Measurements from ENCODE around the gene NME3. TPM values are rescaled to one million over a fixed set of nuclear protein-coding genes. Genes with fewer than 3 reads are reported as not detected.

Gene NME3
- polyA plus RNA-seq, 1 donor = 19.5 TPM

DNA sequence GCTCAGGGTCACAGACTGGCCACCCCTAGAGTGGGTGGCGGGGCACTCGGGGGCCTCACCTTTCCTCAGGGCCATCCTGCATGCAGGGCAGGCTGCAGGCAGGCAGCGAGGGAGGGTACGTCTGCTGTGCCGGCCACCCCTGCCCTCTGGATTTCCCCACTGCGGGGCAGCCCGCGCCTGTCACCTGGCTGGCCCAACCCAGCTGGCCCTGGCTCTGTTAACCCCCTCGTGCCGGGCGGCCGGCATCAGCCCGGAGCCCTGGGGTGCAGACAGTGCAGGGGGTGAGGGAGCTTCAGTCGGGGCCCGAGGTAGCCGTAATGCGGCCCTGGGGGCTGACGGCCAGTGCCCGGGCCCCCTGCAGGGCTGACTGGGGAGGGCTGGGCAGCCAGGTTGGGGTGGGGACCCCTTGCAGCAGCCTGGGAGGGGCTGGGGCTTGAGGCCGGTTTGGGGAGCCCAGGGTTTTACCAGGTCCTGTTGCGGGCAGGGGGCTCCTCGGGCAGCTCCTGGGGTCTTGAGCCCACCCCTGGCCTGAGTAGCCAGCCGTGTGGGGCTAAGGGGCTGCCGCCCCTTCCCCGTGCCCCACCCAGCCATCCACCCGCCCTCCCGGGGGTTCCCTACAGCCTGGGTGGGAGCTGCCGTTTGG is 22.4 kb upstream of the NME3 start, which contains the start of gene IGFALS:
IGFALS (minus strand) TSS at position 128 of the 643 bp plus-strand sequence; CDS start at position 75, 53 bp downstream.
- DNase-seq (ENCODE audit: low read depth) = no peak

DNA sequence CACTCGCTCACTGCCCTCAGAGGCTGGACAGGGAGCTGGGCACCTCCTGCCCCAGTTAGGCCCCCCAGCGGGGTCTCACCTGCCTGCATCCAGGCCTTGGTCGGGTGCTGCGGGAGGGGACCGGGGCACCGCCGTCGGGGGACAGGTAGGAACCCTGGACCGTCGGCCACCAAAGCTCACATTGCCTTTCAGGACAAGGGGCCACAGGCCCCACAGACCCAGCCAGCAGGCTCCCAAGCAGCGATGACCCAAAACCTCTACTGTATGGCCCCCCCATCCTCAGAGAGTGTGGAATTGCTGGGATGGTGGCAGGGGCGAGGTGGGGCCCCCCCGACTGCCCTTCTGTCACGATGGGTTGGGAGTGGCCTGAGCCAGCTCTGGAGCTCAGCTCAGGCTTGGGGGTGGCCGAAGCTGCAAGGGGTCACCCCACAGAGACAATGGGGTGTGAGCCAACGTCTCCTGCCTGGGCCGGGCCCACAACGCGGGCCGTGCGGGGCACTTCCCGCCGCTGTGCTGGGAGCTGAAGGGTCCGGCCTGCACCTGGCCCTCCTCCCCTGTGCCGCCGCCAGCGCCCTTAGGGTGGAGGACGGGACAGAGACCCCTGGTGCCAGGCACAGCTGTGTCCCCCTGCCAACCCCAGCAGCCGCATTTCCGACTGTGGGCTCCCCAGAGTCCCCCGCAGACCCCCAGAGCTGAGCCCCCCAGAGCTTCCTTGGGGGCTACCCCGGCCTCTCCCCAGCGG is 21.7 kb upstream of the NME3 start:
- DNase-seq (ENCODE audit: low read depth) = no peak

- DNase-seq (ENCODE audit: low read depth) = no peak
Observed at GRCh38 chr16:1791943-1792812, 20.8 kb upstream of the NME3 start.

GRCh38 chr16:1791256-1791942 is 20.1 kb upstream of the NME3 start:
- no peak for DNase-seq (ENCODE audit: low read depth)

DNA sequence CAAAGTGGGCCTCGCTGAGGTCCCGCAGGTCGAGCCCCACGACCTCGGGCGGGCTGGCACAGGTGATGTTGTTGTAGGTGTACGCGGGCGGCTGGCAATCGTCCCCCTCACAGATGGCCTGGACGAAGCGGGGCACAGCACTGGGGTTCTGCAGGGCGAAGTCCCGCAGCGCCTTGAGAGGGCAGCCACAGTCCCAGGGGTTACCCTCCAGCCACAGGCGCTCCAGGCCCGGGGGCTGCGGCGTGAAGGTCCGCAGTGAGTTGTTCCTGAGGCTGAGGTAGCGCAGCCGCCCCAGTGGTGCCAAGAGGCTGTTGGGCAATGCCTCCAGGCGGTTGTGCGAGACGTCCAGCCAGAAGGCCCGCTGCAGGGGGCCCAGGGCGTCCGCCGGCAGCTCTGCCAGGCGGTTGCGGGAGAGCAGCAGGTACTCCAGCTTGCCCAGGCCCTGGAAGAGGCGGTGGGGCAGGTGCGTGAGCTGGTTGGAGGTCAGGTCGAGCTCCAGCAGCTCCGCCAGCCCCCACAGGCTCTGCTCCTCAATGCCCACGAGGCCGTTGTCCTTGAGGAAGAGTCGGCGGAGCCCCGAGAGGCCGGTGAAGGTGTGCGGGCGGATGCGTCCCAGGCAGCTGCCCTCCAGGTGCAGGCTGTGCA is 19.4 kb upstream of the NME3 start:
- no peak for DNase-seq (ENCODE audit: low read depth)

DNA sequence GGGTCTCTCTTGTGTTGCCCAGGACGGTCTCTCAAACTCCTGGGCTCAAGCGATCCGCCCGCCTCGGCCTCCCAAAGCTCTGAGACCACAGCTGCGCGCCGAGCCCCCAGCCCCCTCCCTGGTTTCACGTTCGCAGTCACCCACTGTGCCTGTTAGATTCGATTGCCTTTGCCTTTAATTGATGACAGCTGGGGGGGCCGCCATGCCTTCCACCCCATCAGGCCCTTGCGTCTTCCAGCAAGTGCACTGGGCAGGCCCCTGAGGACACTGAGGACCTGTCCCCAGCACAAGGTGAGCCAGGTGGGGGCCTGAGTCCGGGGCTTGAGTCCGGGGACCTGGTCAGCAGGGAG is 18.9 kb upstream of the NME3 start:
- DNase-seq (ENCODE audit: low read depth) = no peak

- no peak for DNase-seq (ENCODE audit: low read depth)
Observed at GRCh38 chr16:1789643-1790045, 18.3 kb upstream of the NME3 start.

GRCh38 chr16:1788708-1789100 is 17.4 kb upstream of the NME3 start:
- no peak for DNase-seq (ENCODE audit: low read depth)

- DNase-seq (ENCODE audit: low read depth) = no peak
Observed at GRCh38 chr16:1788095-1788707, 16.9 kb upstream of the NME3 start.

DNA sequence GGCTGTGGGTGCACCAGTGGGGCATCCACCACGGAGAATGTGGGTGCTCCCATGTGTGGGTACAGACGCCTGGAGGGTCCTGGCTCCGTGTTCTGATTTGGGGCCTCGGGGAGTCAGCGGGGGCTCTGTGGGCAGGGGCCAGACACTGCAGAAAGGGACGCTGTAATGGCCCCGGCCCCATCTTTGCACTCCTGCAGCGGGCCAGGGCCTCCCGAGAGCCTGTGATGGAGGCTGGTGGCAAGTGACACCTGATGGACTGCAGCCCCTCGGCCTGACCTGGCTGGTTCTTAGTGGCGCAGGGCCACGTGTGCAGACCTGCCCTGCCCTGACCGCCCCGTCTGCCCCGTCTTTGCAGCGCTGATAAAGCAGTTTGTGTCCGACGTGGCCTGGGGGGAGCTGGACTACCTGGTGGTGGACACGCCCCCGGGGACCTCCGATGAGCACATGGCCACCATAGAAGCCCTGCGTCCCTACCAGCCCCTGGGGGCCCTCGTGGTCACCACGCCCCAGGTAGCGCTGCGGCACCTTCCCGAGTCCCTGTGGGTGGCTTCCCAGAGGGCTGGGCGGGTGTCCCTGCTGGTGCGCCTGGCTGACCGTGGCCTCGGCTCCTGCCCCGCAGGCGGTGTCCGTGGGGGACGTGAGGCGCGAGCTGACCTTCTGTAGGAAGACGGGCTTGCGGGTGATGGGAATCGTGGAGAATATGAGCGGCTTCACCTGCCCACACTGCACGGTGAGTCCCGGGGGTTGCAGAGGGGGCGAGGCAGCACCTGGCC is 16.2 kb upstream of the NME3 start:
- no peak for DNase-seq (ENCODE audit: low read depth)

DNA sequence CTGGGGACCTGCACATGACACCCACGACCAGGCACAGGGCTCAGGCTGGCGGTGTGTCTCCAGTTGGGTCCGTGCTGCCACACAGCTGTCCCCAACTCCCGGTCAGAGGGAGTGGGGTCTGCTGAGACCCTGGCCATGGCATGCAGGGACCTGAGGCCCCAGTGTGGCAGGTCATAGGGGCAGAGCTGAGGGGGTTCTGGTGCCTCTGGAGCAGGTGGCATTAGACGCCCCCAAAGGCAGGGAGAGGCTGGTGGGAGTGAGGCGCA is 15.6 kb upstream of the NME3 start:
- DNase-seq (ENCODE audit: low read depth) = no peak

DNA sequence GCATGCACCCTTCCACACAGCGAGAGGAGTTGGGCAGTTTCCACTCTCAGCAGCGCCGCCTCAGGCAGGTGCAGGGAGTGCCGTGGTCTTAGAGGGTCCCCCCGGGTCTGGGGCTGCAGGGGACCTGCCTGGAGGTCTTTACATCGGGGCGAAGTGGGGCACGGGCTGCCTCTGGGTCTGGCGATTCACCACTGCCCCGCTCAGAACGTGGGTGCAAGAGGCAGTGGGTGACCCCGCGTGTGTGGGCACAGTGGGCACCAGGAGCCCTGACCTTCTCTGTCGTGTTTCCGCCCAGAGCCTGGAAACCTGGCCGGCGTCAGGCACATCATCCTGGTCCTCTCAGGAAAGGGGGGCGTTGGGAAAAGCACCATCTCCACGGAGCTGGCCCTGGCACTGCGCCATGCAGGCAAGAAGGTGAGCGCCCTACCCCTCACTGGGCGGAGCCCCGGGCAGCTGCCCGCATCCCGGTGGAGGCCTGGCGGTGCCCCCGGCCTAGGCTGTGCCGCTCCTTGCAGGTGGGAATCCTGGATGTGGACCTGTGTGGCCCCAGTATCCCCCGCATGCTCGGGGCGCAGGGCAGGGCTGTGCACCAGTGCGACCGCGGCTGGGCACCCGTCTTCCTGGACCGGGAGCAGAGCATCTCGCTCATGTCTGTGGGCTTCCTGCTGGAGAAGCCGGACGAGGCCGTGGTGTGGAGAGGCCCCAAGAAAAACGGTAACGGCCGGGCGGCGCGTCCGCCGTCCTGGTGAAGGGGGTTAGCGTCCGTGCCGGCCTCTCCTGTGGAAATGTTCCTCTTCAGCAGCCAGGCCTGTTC is 15.1 kb upstream of the NME3 start:
- DNase-seq (ENCODE audit: low read depth) = no peak

- DNase-seq (ENCODE audit: low read depth) = no peak
Observed at GRCh38 chr16:1785846-1786170, 14.5 kb upstream of the NME3 start.

DNA sequence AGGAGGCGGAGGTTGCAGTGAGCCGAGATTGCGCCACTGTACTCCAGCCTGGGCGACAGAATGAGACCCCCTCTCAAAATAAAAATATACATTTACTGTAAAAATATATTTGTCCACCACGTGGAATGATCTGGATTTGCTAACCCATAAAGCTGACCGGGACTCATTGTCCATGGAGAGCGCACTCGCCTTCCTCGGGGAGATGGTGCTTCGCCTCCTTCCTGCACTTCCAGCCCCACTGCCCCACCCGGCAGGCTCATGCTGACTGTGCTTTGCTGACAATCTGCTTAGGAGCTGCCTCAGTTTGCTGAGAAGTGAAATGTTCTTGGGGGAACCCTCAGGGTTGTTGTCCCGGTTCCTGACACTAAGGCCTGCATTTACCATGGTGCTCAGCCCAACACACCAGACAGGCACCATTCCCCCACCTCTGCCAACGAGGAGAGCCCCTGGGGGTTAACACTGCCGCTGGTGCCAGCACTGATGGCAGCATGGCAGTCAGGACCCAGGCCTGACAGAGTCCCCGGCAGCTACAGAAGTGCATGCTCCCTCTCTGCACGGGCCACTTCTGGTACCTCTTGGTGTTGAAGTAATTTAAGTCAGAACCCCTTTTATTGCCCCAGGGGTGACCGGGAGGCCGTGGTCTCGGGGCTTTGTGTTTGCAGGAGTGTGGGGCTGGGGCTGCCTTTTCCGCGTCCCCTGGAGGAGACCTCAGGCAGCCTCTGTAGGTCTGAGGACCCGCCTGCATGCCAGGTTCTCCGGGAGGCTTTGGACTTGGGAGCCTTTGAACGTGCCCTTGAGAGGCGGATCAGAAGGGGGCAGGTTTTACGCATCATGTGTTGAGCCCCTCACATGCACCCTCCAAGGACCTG is 13.9 kb upstream of the NME3 start:
- DNase-seq (ENCODE audit: low read depth) = no peak

DNA sequence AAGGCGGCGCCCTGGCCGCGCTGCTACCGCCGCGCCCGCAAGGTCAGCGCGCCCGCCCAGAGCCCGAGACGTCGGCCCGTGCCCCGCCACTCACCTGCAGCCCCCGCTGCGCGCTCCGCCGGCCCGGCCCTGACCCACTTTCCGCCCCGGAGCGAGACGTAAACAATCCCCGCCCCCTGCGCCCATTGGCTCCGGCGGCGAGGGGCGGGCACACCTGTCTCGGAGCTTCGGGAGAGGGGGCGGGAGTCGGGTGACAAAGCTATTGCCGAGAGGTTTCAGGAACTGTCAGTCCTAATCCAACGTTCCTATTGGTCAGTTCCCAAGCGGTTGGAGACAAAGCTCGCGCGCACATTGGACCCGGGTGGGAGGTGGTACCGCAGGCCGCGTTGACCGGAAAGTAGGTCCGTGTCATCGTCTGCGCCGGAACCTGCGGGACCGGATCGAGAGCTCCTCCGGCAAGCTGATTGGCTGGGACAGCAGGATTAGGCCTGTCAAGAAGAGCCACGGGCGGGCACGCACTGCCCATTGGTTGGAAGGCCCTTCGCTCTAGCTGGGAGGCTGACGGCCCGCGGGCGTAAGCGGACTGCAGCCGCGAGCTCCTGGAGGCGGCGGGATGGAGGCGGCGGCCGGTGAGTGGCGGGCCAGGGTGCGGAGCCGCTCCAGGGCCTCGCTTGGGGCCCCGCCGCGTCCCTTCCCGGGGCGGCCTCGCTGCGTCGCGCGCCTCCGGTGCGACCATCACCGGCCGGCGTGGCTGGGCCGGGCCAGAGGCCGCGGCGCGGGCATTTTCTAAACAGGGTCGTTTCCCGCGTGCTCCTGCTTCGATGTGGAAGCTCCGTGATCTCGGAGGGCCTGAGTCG is 11.3 kb upstream of the NME3 start, which contains the start of the genes NUBP2 and SPSB3:
NUBP2 (plus strand) TSS at position 553 of the 857 bp plus-strand sequence; CDS start at position 614, 61 bp downstream.
SPSB3 (minus strand) TSS at position 164 of the 857 bp plus-strand sequence. CDS start 1,088 bp downstream, outside the sequence.
- DNase-seq (ENCODE audit: low read depth) = peak; percentile 100

- DNase-seq (ENCODE audit: low read depth) = no peak
Observed at GRCh38 chr16:1781758-1782407, 10.5 kb upstream of the NME3 start.

- no peak for DNase-seq (ENCODE audit: low read depth)
Observed at GRCh38 chr16:1781254-1781653, 9.9 kb upstream of the NME3 start.
